ENCODE results near the gene PCBD1.
"Not testable (repeated sequence)": the region's sequence is repeated elsewhere in the genome, so short reads cannot be mapped to it uniquely, and the experiment has no call there.

PCBD1 gene

DNA sequence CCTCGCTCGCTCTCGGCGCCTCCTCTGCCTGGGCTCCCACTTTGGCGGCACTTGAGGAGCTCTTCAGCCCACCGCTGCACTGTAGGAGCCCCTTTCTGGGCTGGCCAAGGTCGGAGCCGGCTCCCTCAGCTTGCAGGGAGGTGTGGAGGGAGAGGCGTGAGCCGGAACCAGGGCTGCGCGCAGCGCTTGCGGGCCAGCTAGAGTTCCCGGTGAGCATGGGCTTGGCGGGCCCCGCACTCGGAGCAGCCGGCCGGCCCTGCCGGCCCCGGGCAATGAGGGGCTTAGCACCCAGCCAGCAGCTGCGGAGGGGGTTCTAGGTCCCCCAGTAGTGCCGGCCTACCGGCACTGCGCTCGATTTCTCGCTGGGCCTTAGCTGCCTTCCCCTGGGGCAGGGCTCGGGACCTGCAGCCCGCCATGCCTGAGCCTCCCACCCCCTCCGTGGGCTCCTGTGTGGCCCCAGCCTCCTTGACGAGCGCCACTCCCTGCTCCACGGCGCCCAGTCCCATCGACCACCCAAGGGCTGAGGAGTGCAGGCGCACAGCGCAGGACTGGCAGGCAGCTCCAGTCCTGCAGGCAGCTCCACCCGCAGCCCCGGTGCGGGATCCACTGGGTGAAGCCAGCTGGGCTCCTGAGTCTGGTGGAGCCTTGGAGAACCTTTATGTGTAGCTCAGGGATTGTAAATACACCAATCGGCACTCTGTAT lies 26.7 kb downstream of the PCBD1 start:
- not testable (repeated sequence) for DNase-seq

DNA sequence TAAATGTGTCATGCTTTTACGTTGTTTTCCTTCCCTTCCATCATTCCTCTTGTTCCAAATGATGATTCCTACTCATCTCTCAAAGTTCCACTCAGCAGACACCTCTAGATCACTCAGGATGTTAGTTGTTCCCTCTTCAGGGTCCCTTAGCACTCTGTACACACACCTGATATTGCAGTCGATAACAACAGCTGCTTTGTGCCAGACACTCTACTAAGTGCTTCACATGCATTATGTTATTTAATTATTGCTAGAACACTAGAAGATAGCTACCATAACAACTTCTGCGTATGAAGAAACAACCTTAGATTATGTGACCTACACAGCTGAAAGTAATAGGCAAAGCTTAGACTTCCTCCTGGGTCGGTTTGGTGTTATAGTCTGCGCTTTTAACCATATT lies 29.6 kb downstream of the PCBD1 start:
- no peak for DNase-seq

DNA sequence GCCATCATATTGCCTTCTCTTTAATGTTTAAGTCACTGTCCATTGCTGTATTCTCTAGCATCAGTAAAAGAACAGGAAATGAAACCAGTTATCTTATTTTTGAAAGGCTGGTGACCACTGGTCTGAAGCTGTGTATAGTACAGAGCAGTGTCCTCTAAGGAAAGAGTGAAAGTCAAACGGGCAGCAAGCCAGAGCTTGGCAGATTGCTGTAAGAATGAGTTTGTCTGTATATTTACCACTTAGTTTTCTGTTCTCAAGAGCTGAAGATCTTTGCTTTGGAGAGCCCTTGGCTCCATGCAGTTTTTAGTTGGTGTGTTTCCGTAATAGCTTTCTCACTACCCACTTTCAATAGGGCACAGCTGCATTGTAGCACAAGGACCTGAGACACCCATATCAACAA lies 31.9 kb downstream of the PCBD1 start:
- DNase-seq = no peak

DNA sequence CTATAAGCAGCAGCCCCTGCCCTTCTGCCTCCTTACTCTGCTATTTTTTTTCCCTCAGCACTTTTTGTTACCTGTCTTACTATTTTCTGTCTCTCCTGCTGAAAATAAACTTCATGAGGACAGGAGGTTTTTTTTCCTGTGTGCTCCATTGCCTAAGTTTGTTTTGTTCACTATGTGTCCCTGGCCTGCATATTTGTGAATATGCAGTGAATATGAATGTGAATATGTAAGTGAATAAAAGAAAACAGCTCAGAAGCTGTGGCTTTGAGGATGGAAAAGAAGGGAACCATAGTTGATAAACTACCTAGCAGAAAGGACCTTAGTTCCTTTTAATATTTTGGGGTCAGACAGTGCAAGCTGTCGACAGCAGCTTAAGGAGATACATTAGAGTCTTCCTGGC lies 34.9 kb downstream of the PCBD1 start:
- DNase-seq = no peak

GRCh38 chr10:70853038-70853437 lies 35.3 kb downstream of the PCBD1 start:
- DNase-seq = no peak

- DNase-seq = no peak
These were observed 36.5 kb downstream of the PCBD1 start for GRCh38 chr10:70851597-70852475.

- DNase-seq = no peak
These were observed 38.3 kb downstream of the PCBD1 start for GRCh38 chr10:70850097-70850496.

DNA sequence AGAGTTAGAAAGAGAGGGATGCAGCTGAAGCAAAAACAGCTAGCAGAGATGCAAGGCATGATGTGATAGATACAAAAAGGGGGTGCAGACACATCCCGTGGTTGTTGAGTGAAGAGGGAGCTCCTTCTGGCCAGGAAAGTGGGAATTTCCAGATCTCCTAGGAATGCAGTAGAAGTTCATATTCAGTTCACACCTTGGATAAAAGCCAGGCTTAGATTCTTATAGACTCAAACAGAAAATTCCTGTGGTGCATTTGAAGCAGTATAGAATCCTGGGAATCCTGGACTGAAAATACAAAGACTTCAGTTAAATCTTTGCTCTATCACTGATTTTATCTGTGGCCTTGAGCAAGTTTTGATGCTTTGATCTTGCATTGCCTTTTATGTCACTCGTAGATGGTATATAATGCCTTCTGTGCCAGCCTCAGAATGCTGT lies 38.8 kb downstream of the PCBD1 start:
- DNase-seq = no peak

DNA sequence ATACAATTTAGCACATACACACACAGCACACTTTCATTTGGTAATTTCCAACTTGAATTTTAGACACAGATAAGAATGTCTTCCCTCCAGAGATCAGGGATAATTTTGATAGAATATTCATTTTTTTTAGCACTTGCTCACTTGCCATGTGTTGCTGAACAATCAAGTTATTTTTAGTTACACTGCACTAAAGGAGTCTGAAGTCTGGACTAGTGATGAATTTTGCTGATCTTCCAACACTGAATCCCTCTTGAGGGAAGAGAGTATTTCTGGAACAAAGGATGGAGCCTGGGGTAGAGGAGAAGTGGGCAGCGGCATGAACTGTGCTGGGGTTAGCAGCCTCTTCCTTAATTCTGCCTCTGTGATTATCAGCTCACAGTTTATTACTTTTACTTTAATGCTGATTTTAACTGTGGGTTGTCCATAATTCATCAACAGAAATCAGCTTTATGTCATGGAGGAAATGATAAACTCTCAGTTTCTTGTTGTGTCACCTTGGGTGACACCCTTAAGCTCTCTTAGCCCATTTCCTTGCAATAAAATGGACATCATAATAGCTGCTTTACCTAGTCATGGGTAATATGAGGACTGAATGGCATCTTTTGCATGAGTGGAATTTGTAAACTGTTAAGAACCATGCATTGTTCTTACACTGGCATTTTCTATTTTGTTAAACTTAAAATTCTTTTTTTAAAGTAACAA lies 40.6 kb downstream of the PCBD1 start:
- DNase-seq = no peak

GRCh38 chr10:70846795-70847194 lies 41.6 kb downstream of the PCBD1 start:
- DNase-seq = no peak

DNA sequence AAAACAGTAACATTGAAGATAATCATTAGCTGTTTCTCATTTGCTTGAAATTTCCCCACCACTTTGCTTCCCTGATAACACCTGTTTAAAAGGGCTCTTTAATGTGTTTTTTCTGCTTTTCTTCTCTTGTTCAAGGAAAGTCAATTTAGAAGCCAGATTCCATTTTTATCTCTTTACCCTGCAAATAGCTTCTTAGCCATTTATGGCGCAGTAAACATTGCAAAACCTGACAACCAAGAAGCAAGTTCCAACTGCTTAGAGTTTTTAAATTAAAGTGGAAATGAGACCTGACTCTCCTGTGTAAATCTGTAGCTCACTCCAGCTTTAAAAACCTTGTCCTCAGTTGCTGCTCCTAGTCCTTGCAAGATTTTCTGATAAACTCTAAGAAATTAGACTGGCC lies 42.5 kb downstream of the PCBD1 start:
- no peak for DNase-seq

GRCh38 chr10:70845256-70845655 lies 43.1 kb downstream of the PCBD1 start:
- no peak for DNase-seq

GRCh38 chr10:70843776-70844489 lies 44.4 kb downstream of the PCBD1 start:
- DNase-seq = no peak

DNA sequence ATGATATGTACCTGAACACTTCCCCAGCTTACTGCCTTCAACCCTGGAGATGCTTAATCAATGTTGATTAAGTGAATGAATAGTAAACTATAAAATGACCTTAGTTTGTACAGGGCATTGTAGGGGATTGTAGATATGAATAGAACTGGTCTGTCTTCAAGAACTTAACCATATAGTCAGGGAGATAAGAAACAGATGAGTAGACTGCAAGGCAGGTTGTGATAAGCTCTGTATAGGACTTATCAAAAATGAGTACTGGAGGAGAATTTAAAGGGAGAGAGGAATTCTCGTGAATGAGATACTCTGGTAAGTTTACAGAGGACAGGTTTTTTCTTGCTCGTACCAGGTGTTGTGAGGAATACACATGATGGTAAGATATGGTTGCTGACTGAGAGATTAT lies 45.0 kb downstream of the PCBD1 start:
- DNase-seq = no peak

DNA sequence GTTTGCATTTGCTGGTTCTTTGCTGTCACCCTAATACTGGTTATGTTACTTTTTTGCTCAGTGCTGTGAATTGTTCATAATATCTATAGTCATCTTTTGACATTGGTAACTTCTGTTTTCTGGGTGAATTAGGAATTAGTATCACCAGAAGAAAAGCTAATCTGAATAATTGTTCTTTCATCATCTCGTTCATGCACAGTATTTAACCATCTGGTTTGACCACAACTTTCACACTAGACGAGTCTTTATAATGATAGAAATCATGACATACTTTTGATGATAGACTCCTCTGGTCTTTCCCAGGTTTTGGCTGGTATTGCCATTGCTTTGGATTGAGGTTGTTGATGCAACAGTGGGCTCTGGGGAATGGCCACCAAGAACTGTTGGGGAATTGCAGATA lies 47.5 kb downstream of the PCBD1 start:
- DNase-seq = no peak

- DNase-seq = no peak
These were observed 50.0 kb downstream of the PCBD1 start for GRCh38 chr10:70838270-70838805.

DNA sequence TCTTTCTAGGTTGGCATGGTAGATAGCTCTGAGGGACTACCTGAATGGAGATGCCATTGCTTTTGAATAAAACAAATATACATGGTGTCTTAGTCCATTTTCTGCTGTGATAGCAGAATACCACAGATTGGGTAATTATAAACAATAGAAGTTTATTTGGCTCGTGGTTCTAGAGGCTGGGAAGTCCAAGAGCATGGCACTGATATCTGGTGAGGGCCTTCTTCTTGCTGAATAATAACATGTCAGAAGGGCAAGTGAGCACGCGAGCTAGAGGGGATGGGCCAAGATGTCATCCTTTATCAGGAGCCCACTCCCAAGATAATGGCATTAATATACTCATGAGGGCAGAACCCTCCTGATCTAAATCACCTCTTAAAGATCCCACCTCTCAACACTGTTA lies 50.7 kb downstream of the PCBD1 start:
- no peak for DNase-seq

DNA sequence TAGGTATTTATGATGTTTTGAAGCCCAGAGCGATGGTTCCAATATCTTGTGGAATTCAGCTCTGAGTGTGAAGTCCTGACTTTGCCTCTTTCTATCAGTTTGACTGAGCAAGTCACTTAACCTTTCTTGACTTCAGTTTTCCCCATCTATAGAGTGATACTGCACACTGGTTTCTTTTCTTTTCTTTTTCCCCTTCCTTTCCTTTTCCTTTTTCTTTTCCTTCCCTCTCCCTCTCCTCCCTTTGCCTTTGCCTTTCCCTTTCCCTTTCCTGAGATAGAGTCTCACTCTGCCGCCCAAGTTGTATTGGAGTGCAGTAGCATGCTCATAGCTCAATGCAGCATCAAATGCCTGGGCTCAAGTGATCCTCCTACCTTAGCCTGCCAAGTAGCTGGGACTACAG lies 52.0 kb downstream of the PCBD1 start:
- DNase-seq = no peak

DNA sequence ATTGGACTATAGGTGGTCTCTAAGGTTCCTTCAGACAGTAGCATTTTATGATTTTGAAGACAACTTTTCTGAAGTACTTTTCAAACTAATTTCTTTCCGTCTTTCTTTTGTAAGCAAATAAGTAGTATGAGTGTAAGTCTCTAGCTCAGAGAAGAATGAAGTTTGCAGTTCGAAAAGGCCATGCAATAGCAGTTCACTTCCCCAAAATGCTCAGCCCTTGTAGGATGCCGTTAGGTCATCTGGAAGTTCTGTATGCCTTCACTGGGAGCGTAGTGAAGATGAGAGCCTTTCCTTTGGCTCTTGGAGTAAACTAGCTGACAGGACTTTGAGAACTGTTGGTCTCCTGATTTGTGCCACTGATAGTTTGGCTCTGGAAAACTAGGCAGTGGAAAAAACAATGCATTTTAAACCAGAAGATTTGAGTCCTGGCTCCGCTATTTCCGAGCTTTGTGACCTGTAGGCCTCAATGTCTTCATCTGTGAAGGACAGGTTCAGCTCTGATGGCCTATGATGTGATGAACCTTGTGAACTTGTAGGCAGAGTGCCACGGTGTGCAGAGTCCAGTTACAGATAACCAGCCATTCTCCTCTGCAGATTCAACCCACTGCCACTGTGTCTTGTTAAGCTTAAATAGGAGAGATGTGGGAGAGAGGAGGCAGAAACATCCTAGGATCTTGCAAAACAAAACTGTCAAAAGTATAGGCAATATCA lies 53.8 kb downstream of the PCBD1 start:
- no peak for DNase-seq

- DNase-seq = no peak
These were observed 54.3 kb downstream of the PCBD1 start for GRCh38 chr10:70834021-70834420.

DNA sequence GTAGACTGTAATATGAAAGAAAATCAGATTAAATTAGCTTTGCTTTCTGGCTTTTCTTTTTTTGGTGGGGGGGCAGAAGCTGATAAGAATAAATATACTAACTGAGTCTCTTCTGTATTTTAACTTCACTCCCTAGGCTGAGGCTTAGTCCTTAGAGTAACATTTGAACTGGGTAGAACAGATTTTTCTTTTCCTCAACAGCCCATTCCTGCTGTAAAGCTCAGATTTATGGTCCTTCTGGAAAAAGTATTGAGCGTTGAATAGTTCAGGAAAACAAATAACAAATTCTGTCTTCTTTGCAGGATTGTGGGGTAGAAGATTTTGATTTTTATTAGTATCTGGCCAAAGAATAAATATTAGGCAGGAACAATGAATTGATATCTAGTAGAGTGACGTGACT lies 54.8 kb downstream of the PCBD1 start:
- no peak for DNase-seq
